GM18498 (cell line): Measurements from ENCODE around the gene EPHB6.

Source experiments
- ATAC-seq: cut with Tn5 transposase; IDR thresholded peaks from one replicate; pipeline ENCODE4 v1.9.1; 2021; ENCODE audit warnings: mild to moderate bottlenecking, moderate library complexity; ENCODE audit not compliant: unreplicated experiment

The EPHB6 gene

GRCh38 chr7:142916508-142916907 lies 61.6 kb downstream of the EPHB6 start:
- no peak for ATAC-seq

GRCh38 chr7:142917447-142917846 lies 62.6 kb downstream of the EPHB6 start:
- no peak for ATAC-seq

DNA sequence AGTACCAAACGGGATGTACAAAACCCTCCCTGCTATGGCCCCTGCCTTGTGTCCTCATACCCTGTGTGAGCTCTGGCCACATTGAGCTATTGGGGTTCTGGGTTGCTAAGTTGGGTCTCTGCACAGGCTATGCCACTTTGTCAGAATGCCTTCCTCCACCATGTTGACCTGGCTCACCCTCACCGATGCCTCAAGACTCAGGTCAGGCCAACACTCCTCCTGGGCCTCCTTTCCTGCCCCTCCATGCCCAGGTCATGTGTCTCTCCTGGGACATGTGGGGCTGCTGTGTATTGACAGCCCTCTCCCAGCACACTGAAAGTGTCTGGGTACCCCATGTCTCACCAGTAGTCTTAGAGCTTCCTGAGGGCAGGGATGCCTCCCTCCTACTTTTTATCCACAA lies 64.0 kb downstream of the EPHB6 start:
- no peak for ATAC-seq

GRCh38 chr7:142919656-142920055 lies 64.8 kb downstream of the EPHB6 start:
- ATAC-seq: no peak
